Neural progenitor cell (in vitro differentiated cells): Measurements from ENCODE around the gene UBR2. TPM values are rescaled to one million over a fixed set of nuclear protein-coding genes. Genes with fewer than 3 reads are reported as not detected.

Experiments
- DNase-seq: peaks from one replicate; pipeline ENCODE4 v3.0.0-alpha.2; 2016; ENCODE audit warnings: low spot score
- H2AFZ ChIP-seq: fragments of 200-600 bp; sonication (generic); replicated peaks from 2 replicates; pipeline ENCODE4 v1.6.1; 2016; ENCODE audit warnings: antibody characterized with exemption
- H3F3A ChIP-seq: fragments of 200-600 bp; sonication (generic); 2 replicates; pipeline ENCODE4 v1.6.1; 2016; ENCODE audit warnings: antibody characterized with exemption, low read depth
- H3K27ac ChIP-seq: fragments of 200-600 bp; sonication (generic); 2 replicates; pipeline ENCODE4 v1.5.1; 2016; ENCODE audit warnings: mild to moderate bottlenecking
- H3K27me3 ChIP-seq: fragments of 200-600 bp; sonication (generic); 2 replicates; pipeline ENCODE4 v1.6.1; 2016; ENCODE audit warnings: mild to moderate bottlenecking, moderate library complexity
- H3K36me3 ChIP-seq: fragments of 200-600 bp; sonication (generic); 2 replicates; pipeline ENCODE4 v1.5.1; 2016
- H3K4me1 ChIP-seq: fragments of 200-600 bp; sonication (generic); 2 replicates; pipeline ENCODE4 v1.6.1; 2016; ENCODE audit warnings: mixed run types
- H3K4me2 ChIP-seq: fragments of 200-600 bp; sonication (generic); 2 replicates; pipeline ENCODE4 v1.6.1; 2016
- H3K4me3 ChIP-seq: fragments of 200-600 bp; sonication (generic); 2 replicates; pipeline ENCODE4 v1.5.1; 2016
- H3K79me2 ChIP-seq: fragments of 200-600 bp; sonication (generic); 2 replicates; pipeline ENCODE4 v1.6.1; 2016; ENCODE audit warnings: low read depth
- H3K9ac ChIP-seq: fragments of 200-600 bp; sonication (generic); 2 replicates; pipeline ENCODE4 v1.6.1; 2016
- H3K9me3 ChIP-seq: fragments of 200-600 bp; sonication (generic); 2 replicates; pipeline ENCODE4 v1.5.1; 2016; ENCODE audit warnings: low read depth
- H4K20me1 ChIP-seq: fragments of 200-600 bp; sonication (generic); 2 replicates; pipeline ENCODE4 v1.6.1; 2016; ENCODE audit warnings: low read depth
- H3K27ac Mint-ChIP-seq: 3 replicates; pipeline ENCODE4 v1.8.0; 2021; ENCODE audit warnings: mixed read lengths
- H3K27me3 Mint-ChIP-seq: 2 replicates; pipeline ENCODE4 v1.8.0; 2022; ENCODE audit warnings: low read depth, mild to moderate bottlenecking, inconsistent platforms, moderate library complexity, mixed read lengths; ENCODE audit not compliant: insufficient read depth
- H3K36me3 Mint-ChIP-seq: 3 replicates; pipeline ENCODE4 v1.8.0; 2021; ENCODE audit warnings: mixed read lengths
- H3K4me1 Mint-ChIP-seq: 3 replicates; pipeline ENCODE4 v1.8.0; 2021; ENCODE audit warnings: mixed read lengths
- H3K4me3 Mint-ChIP-seq: 3 replicates; pipeline ENCODE4 v1.8.0; 2021; ENCODE audit warnings: mild to moderate bottlenecking, moderate library complexity, mixed read lengths
- H3K9me3 Mint-ChIP-seq: 3 replicates; pipeline ENCODE4 v1.8.0; 2020; ENCODE audit warnings: mixed read lengths
- EZH2 ChIP-seq: fragments of 200-600 bp; sonication (generic); IDR thresholded peaks from 2 replicates; pipeline ENCODE4 v1.6.1; 2017; ENCODE audit warnings: antibody characterized with exemption, mild to moderate bottlenecking, moderate library complexity
- EZH2phosphoT487 ChIP-seq: fragments of 200-600 bp; sonication (generic); IDR thresholded peaks from 2 replicates; pipeline ENCODE4 v1.6.1; 2017; ENCODE audit warnings: antibody characterized with exemption
- total RNA-seq: library from RNA; depleted of rRNA; stranded (reverse); fragments of >200 nt; gene quantifications from 2 replicates; pipeline ENCODE4 v1.2.3, GENCODE V29; 2015; ENCODE audit warnings: low replicate concordance
- TF ChIP-seq, protein P1 (sequence below): fragments of 200-600 bp; sonication (generic); IDR thresholded peaks from 2 replicates; pipeline ENCODE4 v1.5.1; 2017; ENCODE audit warnings: antibody characterized with exemption, mild to moderate bottlenecking

Gene UBR2
- total RNA-seq, 1 donor from 2014 or later = 34.7 TPM

DNA sequence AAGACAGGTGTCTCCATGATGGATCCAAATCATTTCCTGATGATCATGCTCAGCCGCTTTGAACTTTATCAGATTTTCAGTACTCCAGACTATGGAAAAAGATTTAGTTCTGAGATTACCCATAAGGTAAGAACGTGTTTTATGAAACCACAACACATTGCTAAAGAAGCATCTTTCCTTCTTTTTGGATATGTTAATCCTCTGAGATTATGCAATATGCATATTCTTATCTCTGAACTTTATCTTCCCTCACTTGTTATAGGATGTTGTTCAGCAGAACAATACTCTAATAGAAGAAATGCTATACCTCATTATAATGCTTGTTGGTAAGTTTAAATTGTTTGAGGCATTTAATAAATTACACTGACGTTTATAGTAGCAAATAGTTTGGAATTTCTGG, 80.4 kb downstream of the UBR2 start:
- no peak overlapping the region for H3K4me3 ChIP-seq
- Mint-ChIP-seq H3K27me3 (no peaks in the 10 kb centered on the region), H3K27ac (no peak overlapping the region)

DNA sequence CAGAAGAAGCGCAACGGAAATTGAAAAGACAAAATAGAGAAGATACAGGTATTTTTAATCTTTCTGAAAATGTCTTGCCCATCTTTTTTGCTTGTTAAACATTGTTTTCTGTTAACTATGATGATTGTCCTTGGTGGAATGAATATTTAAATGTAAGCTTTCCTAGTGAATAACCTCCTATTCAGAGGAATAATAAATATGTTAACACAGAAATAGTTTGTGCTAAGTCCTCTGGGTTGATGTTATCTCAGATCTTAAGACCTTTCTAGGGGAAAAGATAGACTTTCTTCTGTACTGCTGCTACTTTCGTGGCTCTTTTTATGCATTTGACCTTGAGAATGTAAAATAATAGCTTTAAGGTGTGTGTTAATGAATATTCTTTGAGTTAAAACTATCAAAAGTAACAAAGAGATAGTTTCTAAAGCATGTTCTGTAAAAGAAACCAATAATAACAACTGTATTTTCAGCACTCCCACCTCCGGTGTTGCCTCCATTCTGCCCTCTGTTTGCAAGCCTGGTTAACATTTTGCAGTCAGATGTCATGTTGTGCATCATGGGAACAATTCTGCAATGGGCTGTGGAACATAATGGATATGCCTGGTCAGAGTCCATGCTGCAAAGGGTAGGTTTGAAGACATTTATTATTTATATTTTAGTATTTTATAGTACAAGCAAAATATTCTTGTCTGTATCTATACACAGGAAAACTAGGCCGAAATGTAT, 88.4 kb downstream of the UBR2 start:
- Histone ChIP-seq H3K27ac (no peak overlapping the region), H3K79me2 (no peaks in the 10 kb centered on the region), H3K4me1 (no peaks in the 10 kb centered on the region), H3K4me3 (no peak overlapping the region), H3K9ac (no peak overlapping the region), H2AFZ (no peak overlapping the region), H3K4me2 (no peak overlapping the region), H3K36me3 (peaks cover 23% of the 10 kb centered on the region), H3F3A (no peaks in the 10 kb centered on the region), H4K20me1 (no peaks in the 10 kb centered on the region), H3K27me3 (no peaks in the 10 kb centered on the region), H3K9me3 (no peaks in the 10 kb centered on the region)
- no peaks in the 10 kb centered on the region for H3K9me3 Mint-ChIP-seq
- H3K4me1 Mint-ChIP-seq = no peaks in the 10 kb centered on the region
- DNase-seq = no peak
- TF ChIP-seq, protein P1, sequence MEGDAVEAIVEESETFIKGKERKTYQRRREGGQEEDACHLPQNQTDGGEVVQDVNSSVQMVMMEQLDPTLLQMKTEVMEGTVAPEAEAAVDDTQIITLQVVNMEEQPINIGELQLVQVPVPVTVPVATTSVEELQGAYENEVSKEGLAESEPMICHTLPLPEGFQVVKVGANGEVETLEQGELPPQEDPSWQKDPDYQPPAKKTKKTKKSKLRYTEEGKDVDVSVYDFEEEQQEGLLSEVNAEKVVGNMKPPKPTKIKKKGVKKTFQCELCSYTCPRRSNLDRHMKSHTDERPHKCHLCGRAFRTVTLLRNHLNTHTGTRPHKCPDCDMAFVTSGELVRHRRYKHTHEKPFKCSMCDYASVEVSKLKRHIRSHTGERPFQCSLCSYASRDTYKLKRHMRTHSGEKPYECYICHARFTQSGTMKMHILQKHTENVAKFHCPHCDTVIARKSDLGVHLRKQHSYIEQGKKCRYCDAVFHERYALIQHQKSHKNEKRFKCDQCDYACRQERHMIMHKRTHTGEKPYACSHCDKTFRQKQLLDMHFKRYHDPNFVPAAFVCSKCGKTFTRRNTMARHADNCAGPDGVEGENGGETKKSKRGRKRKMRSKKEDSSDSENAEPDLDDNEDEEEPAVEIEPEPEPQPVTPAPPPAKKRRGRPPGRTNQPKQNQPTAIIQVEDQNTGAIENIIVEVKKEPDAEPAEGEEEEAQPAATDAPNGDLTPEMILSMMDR = no peak
- TF ChIP-seq EZH2phosphoT487 = no peak
- no peak for TF ChIP-seq EZH2
- no peaks in the 10 kb centered on the region for H3K27me3 Mint-ChIP-seq
- peaks cover 7% of the 10 kb centered on the region for H3K36me3 Mint-ChIP-seq
- H3K27ac Mint-ChIP-seq = no peak overlapping the region
- no peak overlapping the region for H3K4me3 Mint-ChIP-seq

More for the DNA sequence above, 80.4 kb downstream of the UBR2 start:
- Histone ChIP-seq H2AFZ (no peak overlapping the region), H3K4me2 (no peak overlapping the region), H3K27ac (no peak overlapping the region), H3K27me3 (no peaks in the 10 kb centered on the region), H4K20me1 (no peaks in the 10 kb centered on the region), H3K4me1 (no peaks in the 10 kb centered on the region), H3F3A (no peaks in the 10 kb centered on the region), H3K9ac (no peak overlapping the region), H3K9me3 (no peaks in the 10 kb centered on the region), H3K79me2 (no peaks in the 10 kb centered on the region), H3K36me3 (peaks cover 3% of the 10 kb centered on the region)
- TF ChIP-seq EZH2 (no peak), EZH2phosphoT487 (no peak)
- TF ChIP-seq, protein P1 = no peak
- no peaks in the 10 kb centered on the region for H3K4me1 Mint-ChIP-seq
- no peak overlapping the region for H3K4me3 Mint-ChIP-seq
- peaks cover 6% of the 10 kb centered on the region for H3K36me3 Mint-ChIP-seq
- no peak for DNase-seq
- no peaks in the 10 kb centered on the region for H3K9me3 Mint-ChIP-seq

DNA sequence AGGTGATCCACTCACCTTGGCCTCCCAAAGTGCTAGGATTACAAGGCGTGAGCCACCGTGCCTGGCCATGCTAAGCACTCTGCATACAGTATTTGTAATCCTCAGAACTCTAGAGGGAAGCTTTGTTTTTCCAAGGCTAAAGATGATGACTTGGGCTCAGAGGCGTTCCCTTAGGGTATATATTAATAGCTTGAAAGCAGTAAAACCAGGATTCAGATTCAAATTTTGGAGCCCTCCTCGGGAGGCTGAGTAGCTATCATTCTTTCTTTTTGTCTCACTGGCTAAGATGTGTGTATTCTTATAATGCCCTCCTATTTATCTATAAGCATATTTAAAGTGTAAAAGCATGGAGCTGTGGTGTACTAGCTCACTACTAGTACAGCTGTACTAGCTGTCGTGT, 90.0 kb downstream of the UBR2 start:
- no peak overlapping the region for H3K4me3 ChIP-seq
- H3K27me3 ChIP-seq = no peaks in the 10 kb centered on the region
- TF ChIP-seq EZH2phosphoT487 (no peak), EZH2 (no peak)
- TF ChIP-seq, protein P1 = no peak
- no peak overlapping the region for H3K9ac ChIP-seq
- Mint-ChIP-seq H3K36me3 (peaks cover 11% of the 10 kb centered on the region), H3K4me1 (no peaks in the 10 kb centered on the region), H3K27ac (no peak overlapping the region), H3K27me3 (no peaks in the 10 kb centered on the region), H3K4me3 (no peak overlapping the region), H3K9me3 (no peaks in the 10 kb centered on the region)
- H4K20me1 ChIP-seq = no peaks in the 10 kb centered on the region
- peaks cover 2% of the 10 kb centered on the region for H3F3A ChIP-seq
- no peaks in the 10 kb centered on the region for H3K4me1 ChIP-seq
- no peaks in the 10 kb centered on the region for H3K79me2 ChIP-seq
- no peak overlapping the region for H2AFZ ChIP-seq
- H3K4me2 ChIP-seq = no peak overlapping the region
- DNase-seq = no peak
- H3K27ac ChIP-seq = no peak overlapping the region
- H3K9me3 ChIP-seq = no peaks in the 10 kb centered on the region
- H3K36me3 ChIP-seq = peaks cover 32% of the 10 kb centered on the region
